Measurements from ENCODE around the gene ZBTB2. TPM values are rescaled to one million over a fixed set of nuclear protein-coding genes. Genes with fewer than 3 reads are reported as not detected.

ZBTB2 gene
- total and polyA plus RNA-seq, 2 donors from 2014 or later = 6.0 to 11.2 TPM

DNA sequence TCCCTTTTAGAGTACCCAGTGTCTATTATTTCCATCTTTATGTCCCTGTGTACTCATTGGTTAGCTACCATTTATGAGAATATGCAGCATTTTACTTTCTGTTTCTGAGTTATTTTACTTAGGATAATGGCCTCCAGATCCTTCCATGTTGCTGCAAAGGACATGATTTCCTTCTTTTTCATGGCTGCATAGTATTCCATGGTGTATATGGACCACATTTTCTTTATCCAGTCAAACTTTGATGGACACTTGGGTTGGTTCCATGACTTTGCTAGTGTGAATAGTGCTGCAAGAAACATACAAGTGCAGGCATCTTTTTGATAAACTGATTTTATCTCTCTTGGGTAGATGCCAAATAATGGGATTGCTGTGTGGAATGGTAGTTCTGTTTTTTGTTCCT is 55.4 kb downstream of the ZBTB2 start:
- DNase-seq = no peak
- TF ChIP-seq, protein P1, sequence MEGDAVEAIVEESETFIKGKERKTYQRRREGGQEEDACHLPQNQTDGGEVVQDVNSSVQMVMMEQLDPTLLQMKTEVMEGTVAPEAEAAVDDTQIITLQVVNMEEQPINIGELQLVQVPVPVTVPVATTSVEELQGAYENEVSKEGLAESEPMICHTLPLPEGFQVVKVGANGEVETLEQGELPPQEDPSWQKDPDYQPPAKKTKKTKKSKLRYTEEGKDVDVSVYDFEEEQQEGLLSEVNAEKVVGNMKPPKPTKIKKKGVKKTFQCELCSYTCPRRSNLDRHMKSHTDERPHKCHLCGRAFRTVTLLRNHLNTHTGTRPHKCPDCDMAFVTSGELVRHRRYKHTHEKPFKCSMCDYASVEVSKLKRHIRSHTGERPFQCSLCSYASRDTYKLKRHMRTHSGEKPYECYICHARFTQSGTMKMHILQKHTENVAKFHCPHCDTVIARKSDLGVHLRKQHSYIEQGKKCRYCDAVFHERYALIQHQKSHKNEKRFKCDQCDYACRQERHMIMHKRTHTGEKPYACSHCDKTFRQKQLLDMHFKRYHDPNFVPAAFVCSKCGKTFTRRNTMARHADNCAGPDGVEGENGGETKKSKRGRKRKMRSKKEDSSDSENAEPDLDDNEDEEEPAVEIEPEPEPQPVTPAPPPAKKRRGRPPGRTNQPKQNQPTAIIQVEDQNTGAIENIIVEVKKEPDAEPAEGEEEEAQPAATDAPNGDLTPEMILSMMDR (IDR thresholded peaks at IDR 0.05; ENCODE audit: borderline replicate concordance, extremely low read depth, insufficient read depth) = no peak
- H3K27ac ChIP-seq (ENCODE audit: low read depth in 2 of 2, low read length in 2 of 2) = no peak overlapping the region
- H3K4me3 ChIP-seq (ENCODE audit: low read length in 3 of 3) = no peak overlapping the region
- no peak overlapping the region for H3K9ac ChIP-seq (ENCODE audit: low read length in 3 of 3)
- H3K9me3 ChIP-seq (ENCODE audit: control insufficient read depth in 2 of 3, insufficient read depth in 1 of 3, low read length in 3 of 3) = no peaks in the 10 kb centered on the region
- H3K4me1 ChIP-seq (ENCODE audit: control insufficient read depth in 2 of 3, insufficient read depth in 2 of 3, low read depth in 1 of 3, low read length in 3 of 3) = no peaks in the 10 kb centered on the region
- H3K27me3 ChIP-seq (ENCODE audit: control insufficient read depth, insufficient read depth, low read length) = no peaks in the 10 kb centered on the region
- no peak for FAIRE-seq
- intact Hi-C loops (cut with DNase I) = no loop called here
- H3K36me3 ChIP-seq (ENCODE audit: control insufficient read depth in 2 of 3, insufficient read depth in 3 of 3, low read length in 3 of 3) = no peaks in the 10 kb centered on the region

DNA sequence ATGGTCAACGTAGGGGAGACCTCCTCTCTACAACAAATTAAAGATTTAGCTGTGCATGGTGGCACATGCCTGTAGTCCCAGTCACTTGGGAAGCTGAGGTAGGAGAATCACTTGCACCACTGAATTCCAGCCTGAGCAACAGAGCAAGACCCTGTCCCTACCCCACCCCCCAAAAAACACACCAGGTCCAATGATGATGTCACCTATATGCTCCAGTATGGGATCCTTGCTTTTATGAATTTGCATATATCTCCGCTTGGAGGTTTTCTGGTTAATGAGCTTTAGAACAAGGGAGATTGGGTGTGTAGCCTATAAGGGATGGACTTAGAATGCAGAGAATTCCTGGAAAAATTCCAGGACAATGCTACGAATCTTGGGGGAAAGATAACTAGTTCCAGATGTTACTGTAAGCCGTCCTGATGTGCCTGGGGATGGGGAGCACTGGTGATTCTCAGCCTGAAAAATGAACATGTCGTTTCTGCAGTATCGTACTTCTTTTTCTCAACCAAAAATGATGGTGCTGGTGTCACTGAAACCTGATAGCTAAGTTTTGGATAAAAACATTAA is 61.1 kb downstream of the ZBTB2 start:
- H3K9ac ChIP-seq (ENCODE audit: low read length in 3 of 3) = no peak overlapping the region
- H3K27me3 ChIP-seq (ENCODE audit: control insufficient read depth, insufficient read depth, low read length) = no peaks in the 10 kb centered on the region
- H3K27ac ChIP-seq (ENCODE audit: low read depth in 2 of 2, low read length in 2 of 2) = no peak overlapping the region
- H3K4me3 ChIP-seq (ENCODE audit: low read length in 3 of 3) = no peak overlapping the region
- no peaks in the 10 kb centered on the region for H3K9me3 ChIP-seq (ENCODE audit: control insufficient read depth in 2 of 3, insufficient read depth in 1 of 3, low read length in 3 of 3)
- no peaks in the 10 kb centered on the region for H3K4me1 ChIP-seq (ENCODE audit: control insufficient read depth in 2 of 3, insufficient read depth in 2 of 3, low read depth in 1 of 3, low read length in 3 of 3)
- intact Hi-C loops (cut with DNase I) = loop anchor here (5.0 kb wide), 1 partner anchor 313 kb away; no protein-coding TSS in a partner anchor
- FAIRE-seq (no peak), DNase-seq (peak in 2 of 5 donors; percentile 49 to 84)
- TF ChIP-seq, protein P1 (IDR thresholded peaks at IDR 0.05; ENCODE audit: borderline replicate concordance, extremely low read depth, insufficient read depth) = no peak
- H3K36me3 ChIP-seq (ENCODE audit: control insufficient read depth in 2 of 3, insufficient read depth in 3 of 3, low read length in 3 of 3) = no peaks in the 10 kb centered on the region

DNA sequence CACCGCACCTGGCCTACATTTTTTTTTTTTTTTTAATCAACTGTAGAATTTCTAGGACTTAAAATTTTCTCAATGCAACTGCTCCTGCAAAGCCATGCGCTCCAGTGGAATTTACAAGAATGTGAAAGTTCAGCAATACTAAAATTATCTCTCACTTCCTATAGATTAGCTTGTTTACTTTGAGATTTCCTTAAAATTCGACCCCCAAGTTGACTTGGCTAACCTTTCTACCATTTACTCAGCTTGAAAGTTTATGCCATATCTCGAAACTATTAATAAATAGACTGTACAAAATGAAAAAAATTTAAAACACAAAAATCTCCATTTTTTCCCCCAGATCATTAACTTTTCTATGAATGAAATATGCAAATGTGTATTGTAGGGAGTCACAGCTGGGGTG is 64.3 kb downstream of the ZBTB2 start:
- Histone ChIP-seq H3K9ac (ENCODE audit: low read length in 3 of 3) (no peak overlapping the region), H3K9me3 (ENCODE audit: control insufficient read depth in 2 of 3, insufficient read depth in 1 of 3, low read length in 3 of 3) (no peaks in the 10 kb centered on the region), H3K4me1 (ENCODE audit: control insufficient read depth in 2 of 3, insufficient read depth in 2 of 3, low read depth in 1 of 3, low read length in 3 of 3) (peaks cover 0 to 8% (median 8%) of the 10 kb centered on the region in 3 donors), H3K36me3 (ENCODE audit: control insufficient read depth in 2 of 3, insufficient read depth in 3 of 3, low read length in 3 of 3) (no peaks in the 10 kb centered on the region), H3K4me3 (ENCODE audit: low read length in 3 of 3) (no peak overlapping the region), H3K27me3 (ENCODE audit: control insufficient read depth, insufficient read depth, low read length) (no peaks in the 10 kb centered on the region), H3K27ac (ENCODE audit: low read depth in 2 of 2, low read length in 2 of 2) (no peak overlapping the region)
- intact Hi-C loops (cut with DNase I) = loop anchor here (5.0 kb wide), 1 partner anchor 435 kb away; no protein-coding TSS in a partner anchor
- TF ChIP-seq, protein P1 (IDR thresholded peaks at IDR 0.05; ENCODE audit: borderline replicate concordance, extremely low read depth, insufficient read depth) = no peak
- FAIRE-seq = no peak
- DNase-seq = no peak

Data from kidney (tissue), 14 donors.